GM12801 (cell line): ENCODE data around the gene CAMKV.

Source experiments
- TF ChIP-seq, protein P1 (sequence below): IDR thresholded peaks from one replicate; pipeline ENCODE4 v1.5.1; 2011; ENCODE audit warnings: control low read depth; ENCODE audit not compliant: insufficient read length; ENCODE audit errors: extremely low read depth

CAMKV gene

DNA sequence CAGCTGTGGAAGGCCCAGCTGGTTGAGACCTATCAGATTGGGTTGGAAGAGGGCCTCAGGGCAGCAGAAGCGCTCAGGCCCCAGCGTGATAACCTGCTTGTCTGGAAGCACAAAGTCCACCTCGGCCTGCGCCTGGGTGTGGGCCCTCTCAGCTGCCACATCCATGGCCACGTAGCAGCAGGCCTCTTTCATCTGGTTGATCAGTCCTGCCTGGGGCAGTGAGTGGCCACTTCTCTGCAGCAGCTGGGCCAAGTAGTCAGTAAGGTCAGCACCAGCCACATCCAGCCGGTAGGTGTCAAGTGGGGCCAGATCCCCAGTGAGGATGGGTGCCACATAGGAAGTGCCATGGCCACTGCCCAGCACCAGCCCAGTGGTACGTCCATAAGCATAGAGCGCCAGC lies 3.9 kb upstream of the CAMKV start:
- TF ChIP-seq, protein P1, sequence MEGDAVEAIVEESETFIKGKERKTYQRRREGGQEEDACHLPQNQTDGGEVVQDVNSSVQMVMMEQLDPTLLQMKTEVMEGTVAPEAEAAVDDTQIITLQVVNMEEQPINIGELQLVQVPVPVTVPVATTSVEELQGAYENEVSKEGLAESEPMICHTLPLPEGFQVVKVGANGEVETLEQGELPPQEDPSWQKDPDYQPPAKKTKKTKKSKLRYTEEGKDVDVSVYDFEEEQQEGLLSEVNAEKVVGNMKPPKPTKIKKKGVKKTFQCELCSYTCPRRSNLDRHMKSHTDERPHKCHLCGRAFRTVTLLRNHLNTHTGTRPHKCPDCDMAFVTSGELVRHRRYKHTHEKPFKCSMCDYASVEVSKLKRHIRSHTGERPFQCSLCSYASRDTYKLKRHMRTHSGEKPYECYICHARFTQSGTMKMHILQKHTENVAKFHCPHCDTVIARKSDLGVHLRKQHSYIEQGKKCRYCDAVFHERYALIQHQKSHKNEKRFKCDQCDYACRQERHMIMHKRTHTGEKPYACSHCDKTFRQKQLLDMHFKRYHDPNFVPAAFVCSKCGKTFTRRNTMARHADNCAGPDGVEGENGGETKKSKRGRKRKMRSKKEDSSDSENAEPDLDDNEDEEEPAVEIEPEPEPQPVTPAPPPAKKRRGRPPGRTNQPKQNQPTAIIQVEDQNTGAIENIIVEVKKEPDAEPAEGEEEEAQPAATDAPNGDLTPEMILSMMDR, result no peak

DNA sequence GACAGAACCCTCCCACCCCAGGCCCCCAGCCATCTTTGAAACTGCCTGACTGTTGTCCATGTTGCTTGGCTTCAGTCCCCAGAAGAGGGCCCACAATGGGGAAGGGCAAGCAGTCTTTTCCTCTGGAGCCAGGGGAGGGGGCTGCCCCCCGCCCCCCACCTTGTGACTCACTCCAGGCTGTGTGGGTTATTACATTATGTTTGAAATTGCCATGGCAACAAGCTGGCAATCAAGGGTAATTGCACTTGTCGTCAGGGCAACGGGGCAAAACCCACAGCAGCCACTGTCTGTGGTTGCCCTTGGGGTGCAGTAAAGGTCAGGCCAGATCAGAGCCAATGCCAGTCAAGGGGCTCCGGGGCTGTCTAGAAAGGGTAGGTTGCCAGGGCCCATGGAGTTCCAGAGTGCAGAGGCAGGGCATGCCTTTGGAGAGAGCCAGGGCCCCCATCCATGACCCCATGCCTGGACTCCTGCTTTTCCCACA lies 3.1 kb upstream of the CAMKV start:
- TF ChIP-seq, protein P1, result no peak

DNA sequence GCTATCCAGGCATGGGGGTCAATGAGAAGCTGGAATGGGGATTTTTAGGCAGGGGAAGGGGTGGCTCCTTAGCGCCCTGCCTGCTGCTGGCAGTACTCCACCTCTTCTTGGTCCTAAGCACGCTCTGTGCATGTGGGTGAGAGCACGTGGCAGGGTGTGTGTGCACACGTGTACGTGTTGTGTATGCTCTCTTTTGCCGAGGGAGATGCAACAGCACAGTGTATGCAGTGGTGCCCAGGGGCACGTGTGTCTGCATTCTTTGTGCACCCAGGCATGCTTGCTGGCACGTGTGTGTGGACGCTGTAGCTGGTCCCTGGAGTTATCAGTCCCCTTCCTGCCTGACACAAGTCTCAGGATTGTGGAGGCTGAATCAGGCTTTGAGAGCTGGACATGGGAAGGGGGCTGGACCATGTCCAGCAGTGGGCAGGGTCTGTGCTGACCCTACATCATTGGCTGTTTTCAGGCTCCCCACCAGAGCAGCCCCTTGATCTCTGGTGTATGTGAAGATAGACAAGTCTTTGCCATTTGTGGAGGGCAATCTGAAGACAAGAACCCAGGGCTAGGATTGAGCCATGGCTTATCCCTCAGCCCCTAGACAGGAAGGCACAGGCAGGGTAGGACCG lies 1.9 kb upstream of the CAMKV start:
- TF ChIP-seq, protein P1, result no peak

DNA sequence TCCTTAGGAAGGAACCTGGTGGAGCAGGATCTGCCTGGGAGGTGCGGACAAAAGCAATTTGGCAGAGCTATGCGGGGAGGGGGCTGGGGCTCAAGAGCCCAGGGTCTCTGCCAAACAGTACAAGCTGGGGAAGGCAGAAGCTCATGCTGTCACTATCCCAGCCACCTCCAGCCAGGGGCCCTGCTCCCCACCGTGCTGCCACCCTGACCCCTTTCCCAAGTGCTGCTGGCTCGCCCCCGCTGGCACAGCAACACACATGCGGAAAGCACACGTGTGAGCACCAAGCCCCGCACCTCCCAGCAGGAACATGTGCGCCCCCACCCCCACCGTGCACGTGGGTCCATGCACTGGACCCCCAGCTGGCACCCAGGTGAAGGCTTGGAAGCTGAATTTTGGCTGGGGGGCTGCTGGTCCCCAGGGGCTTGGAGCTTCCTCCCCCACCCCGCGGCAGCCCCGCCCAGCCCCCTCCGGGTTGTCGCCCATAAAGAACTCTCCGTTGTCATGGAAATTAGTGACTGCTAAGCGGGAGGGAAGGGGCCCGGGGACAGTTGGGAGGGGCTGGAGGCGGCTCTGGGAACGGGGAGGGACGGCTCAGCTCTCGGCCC lies 742 bp downstream of the CAMKV start:
- TF ChIP-seq, protein P1, result no peak

DNA sequence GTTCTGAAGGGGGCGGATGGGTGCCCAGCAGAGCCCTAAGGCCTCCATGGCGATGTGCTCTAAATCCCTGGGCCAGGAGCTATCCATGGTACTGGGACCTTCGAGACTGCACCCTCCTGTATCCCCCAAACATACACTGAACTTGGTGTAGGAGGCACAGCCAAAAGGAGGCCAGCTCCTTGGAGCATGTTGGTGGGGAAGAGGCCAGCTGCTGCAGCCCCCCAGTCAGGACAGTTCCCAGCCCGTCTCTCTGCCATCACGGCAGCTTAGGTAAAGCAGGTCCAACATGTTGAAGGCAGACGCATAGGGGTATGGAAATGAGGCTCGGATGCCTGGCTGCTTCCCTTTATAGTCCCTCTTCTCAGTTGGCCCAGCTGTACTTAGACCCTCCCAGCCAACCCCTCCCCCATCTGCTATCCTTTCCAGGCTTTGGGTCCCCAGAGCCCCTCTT lies 1.8 kb downstream of the CAMKV start:
- TF ChIP-seq, protein P1, result no peak

DNA sequence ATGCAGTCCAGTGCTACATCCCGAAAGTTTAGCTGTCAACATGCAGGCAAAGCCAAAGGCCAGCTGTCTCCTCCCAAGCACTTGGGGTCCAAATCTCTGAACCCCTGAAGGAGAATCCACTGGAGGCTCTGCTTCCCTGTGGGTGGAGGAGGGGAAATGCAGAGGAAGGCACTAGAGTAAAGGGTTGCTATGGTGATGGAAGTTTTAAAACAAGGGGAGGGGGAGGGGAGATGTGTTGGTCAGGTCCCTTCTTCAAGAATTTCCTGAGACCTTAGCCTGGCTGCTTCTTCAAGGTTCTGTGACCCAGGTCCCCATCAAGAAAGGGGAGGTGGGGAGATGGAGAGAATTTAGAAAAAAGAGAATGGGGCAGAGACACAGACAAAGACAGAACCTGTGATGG lies 2.3 kb downstream of the CAMKV start:
- TF ChIP-seq, protein P1, result no peak

DNA sequence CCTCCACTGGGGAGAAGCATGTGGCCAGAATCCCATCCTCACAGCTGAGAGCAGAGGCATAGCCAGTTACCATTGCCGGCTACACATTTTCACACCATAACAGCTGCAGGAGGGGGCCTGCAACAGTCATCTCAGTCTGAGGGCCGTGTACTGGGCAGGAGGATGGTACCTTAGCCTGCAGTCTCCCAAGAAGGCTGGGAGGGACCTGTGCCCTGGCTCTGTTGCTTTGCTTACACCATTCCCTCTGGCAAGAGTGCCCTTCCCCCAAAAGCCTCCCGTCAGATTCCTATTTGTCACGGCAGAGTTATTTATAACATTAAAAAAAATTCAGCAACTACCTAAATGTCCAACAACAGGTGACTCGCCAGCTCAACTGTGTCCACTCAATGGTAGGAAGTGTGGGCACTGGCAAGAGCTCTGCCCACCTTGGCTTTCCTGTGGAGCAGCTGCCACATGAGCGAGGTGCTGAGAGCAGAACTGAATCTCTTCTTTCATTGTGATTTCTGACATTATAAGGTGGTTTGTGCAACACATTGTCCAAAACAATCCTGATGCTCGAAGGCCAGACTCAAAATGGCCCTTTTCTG lies 4.4 kb downstream of the CAMKV start:
- TF ChIP-seq, protein P1, result no peak
